Kidney tubule cell (primary cell): ENCODE results near the gene SCUBE2.
A peak's percentile ranks its signal among the peaks of the same experiment; 100 is the strongest.
"Not testable (repeated sequence)": the region's sequence is repeated elsewhere in the genome, so short reads cannot be mapped to it uniquely, and the experiment has no call there.

Source experiments
- DNase-seq: peaks from one replicate; pipeline ENCODE4 v3.0.0-alpha.2; 2018; ENCODE audit warnings: low spot score

The SCUBE2 gene

DNA sequence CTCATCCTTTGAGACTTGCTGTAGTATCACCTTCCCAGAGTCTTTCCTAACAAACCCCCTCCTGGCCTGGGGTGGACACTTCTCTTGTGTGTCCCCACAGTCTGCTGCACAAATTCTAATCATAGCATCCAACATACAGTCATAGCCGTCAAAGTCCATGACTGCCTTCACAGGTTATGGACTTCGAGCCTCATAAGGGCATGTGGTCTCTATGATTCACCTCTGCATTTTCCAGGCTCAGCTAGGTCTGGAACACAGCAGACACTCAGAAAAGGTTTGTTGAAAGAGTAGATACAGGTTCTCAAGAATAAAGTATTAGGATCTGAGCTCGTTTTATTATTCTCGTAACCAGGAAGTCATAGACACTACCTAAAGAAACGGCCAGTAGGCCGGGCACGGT is 13.2 kb upstream of the SCUBE2 start:
- peak; percentile 16 for DNase-seq

- no peak for DNase-seq
These were observed 12.3 kb upstream of the SCUBE2 start for GRCh38 chr11:9103542-9104276.

GRCh38 chr11:9099617-9100016 is 8.2 kb upstream of the SCUBE2 start:
- DNase-seq, result no peak

GRCh38 chr11:9098455-9098854 is 7.1 kb upstream of the SCUBE2 start:
- not testable (repeated sequence) for DNase-seq

DNA sequence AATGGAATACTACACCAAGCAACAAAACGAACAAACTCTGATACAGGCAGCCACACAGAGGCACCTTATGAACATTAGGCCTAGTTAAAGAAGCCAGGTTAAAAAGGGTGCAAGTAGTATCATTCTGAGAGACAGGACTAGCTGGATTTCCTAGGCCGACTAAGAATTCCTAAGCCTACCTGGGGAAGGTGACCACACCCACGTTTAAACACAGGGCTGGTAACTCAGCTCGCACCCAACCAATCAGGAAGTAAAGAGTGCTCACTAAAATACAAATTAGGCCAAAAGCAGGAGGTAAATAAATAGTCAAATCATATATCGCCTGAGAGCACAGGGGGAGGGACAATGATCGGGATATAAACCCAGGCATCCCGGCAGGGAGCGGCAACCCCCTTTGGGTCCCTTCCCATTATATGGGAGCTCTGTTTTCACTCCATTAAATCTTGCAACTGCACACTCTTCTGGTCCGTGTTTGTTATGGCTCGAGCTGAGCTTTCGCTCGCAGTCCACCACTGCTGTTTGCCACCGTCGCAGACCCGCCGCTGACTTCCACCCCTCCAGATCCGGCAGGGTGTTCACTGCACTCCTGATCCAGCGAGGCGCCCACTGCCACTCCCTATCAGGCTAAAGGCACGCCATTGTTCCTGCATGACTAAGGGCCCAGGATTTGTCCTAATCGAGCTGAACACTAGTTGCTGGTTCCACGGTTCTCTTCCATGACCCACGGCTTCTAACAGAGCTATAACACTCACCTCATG is 6.0 kb upstream of the SCUBE2 start:
- not testable (repeated sequence) for DNase-seq

DNA sequence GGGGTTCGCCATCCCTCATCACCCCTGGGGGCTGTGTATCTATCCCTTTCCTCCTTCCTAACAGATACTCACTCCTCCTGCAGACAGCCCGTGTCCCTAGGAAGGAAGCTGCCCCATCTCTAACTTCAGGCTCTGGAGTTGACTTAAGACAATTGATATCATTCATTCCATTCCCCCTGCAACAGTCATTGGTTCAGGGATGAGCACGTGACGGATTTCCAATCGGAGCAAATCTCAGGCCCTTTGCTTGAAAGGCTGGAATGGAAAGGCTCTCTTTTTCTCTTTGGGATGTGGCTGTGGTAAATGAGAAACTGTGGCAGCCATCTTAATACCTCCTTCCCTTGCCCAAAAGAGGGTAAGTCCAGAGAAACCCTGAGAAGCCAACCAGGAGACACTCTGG is 5.0 kb upstream of the SCUBE2 start:
- no peak for DNase-seq

GRCh38 chr11:9095421-9095820 is 4.0 kb upstream of the SCUBE2 start:
- no peak for DNase-seq

- DNase-seq, result no peak
These were observed 3.0 kb upstream of the SCUBE2 start for GRCh38 chr11:9094420-9094819.

- no peak for DNase-seq
These were observed 1.7 kb upstream of the SCUBE2 start for GRCh38 chr11:9092853-9093778.

- DNase-seq, result no peak
These were observed 673 bp upstream of the SCUBE2 start for GRCh38 chr11:9092072-9092471.

DNA sequence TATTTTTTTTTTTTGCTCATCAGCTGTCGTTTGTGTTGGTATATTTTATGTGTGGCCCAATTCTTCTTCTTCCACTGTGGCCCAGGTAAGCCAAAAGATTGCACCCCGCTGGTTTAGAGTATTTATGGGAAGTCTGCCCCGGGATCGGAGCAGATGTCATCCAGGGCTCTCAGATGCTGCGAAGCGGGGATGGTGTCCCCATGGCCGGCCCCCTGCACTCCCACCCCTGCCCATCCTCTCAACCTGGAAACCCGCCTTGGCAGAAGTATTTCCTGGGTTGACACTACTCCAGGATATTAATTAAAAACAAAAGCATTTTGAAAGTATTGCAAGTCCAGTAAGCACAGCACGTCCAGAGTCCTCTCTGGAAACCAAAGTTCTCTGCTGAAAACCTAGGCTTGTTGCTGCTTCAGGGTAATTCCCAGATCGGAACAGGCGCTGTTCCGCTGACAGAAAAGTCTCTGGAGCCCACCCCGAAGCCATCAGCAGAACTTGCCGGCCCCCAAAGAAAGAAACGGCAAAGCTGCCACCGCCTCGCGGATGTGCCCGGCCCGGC is 833 bp downstream of the SCUBE2 start:
- DNase-seq, result no peak

- DNase-seq, result no peak
These were observed 1.8 kb downstream of the SCUBE2 start for GRCh38 chr11:9089636-9090035.

- DNase-seq, result no peak
These were observed 2.3 kb downstream of the SCUBE2 start for GRCh38 chr11:9089061-9089460.

- no peak for DNase-seq
These were observed 8.8 kb downstream of the SCUBE2 start for GRCh38 chr11:9082575-9082974.

- no peak for DNase-seq
These were observed 10.2 kb downstream of the SCUBE2 start for GRCh38 chr11:9081153-9081552.

DNA sequence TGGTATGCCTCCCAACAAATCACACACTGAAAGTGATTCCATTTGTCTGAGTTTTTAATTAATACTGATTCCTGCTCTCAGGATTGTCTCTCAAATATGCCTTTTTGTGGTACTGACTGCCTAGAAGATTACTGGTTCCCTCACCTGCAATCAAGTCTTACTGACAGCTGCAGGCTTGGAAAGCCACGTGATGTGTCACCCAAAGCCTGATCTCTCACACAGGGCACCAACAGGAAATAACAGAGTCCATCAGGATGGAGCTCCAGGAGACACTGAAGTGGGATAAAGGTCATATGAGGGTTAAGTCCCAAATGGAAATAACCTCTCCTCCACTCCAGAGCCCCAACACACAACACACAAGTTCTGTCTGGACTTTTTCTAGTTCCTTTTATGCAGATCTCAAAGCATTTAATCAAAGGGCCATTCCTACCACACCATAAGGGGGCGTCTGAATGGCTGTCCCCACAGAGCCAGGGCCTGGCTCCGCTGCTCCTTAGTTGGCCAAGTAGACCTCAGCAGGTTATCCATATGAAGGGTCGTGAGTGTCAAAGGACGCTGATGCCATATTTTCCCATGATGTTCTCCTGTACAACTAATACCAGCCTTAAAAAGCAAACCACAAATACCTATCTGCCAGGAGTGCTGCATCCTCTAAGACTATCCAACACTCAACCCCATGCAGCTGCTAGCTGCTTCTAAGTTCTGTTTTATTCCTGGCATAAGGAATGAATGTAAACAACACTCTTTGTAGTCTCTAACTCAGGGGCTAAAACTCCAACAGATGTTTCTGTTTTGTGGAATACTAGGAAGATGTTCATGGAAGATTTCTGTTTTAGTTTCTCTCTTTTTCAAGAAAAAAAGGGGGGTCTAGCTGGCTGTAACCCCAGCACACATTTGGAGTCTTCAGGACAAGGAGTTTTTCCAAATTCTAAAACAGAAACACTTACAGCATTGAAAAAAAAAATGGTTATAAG is 13.0 kb downstream of the SCUBE2 start:
- peak; percentile 55 for DNase-seq

DNA sequence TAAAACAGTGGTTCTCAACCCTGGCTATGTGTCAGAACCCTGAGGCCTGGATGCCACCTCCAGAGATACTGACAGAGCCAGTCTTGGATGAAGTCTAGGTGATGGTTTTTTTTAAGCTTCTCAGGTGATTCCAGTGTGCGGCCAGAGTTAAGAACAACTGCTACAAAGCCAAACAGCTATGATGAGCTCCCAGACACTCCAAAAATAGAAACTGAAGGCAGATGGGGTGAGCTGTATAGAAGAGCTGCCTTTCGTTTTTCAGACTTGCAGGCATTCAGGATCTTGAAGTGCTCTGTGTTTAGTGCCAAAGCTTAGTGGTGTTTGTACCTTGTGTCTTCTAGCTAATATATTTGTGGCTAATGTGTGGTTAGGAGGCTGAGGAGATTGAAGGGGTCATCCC is 14.2 kb downstream of the SCUBE2 start:
- DNase-seq, result no peak

GRCh38 chr11:9076661-9077060 is 14.7 kb downstream of the SCUBE2 start:
- DNase-seq, result peak; percentile 17

GRCh38 chr11:9076046-9076445 is 15.4 kb downstream of the SCUBE2 start:
- DNase-seq, result no peak

- DNase-seq, result no peak
These were observed 15.8 kb downstream of the SCUBE2 start for GRCh38 chr11:9075556-9075955.
